ENCODE results near the gene NTSR1.

Gene NTSR1

GRCh38 chr20:62688083-62688482 lies 20.6 kb upstream of the NTSR1 start:
- peaks cover 7% of the 10 kb centered on the region for H3K4me1 ChIP-seq (ENCODE audit: insufficient read depth, low read length)
- H3K27ac ChIP-seq (ENCODE audit: low read depth, low read length): no peak overlapping the region
- H3K9ac ChIP-seq (ENCODE audit: low read length): no peak overlapping the region
- peaks cover 0 to 8% of the 10 kb centered on the region in 2 donors for H3K27me3 ChIP-seq (ENCODE audit: control insufficient read depth in 1 of 2, insufficient read depth in 2 of 2, low read length in 2 of 2)
- H3K36me3 ChIP-seq (ENCODE audit: insufficient read depth, low read length): no peaks in the 10 kb centered on the region
- H3K9me3 ChIP-seq (ENCODE audit: low read length): no peaks in the 10 kb centered on the region
- no peak overlapping the region for H3K4me3 ChIP-seq (ENCODE audit: low read depth in 1 of 2, low read length in 2 of 2)

- H3K9ac ChIP-seq (ENCODE audit: low read length): no peak overlapping the region
- H3K9me3 ChIP-seq (ENCODE audit: low read length): no peaks in the 10 kb centered on the region
- H3K4me1 ChIP-seq (ENCODE audit: insufficient read depth, low read length): peaks cover 7% of the 10 kb centered on the region
- no peaks in the 10 kb centered on the region for H3K36me3 ChIP-seq (ENCODE audit: insufficient read depth, low read length)
- peaks cover 0 to 8% of the 10 kb centered on the region in 2 donors for H3K27me3 ChIP-seq (ENCODE audit: control insufficient read depth in 1 of 2, insufficient read depth in 2 of 2, low read length in 2 of 2)
- H3K4me3 ChIP-seq (ENCODE audit: low read depth in 1 of 2, low read length in 2 of 2): no peak overlapping the region
- H3K27ac ChIP-seq (ENCODE audit: low read depth, low read length): no peak overlapping the region
Measured at GRCh38 chr20:62688855-62689460, 19.7 kb upstream of the NTSR1 start.

- Histone ChIP-seq H3K9ac (ENCODE audit: low read length) (no peak overlapping the region), H3K36me3 (ENCODE audit: insufficient read depth, low read length) (no peaks in the 10 kb centered on the region), H3K9me3 (ENCODE audit: low read length) (no peaks in the 10 kb centered on the region), H3K4me1 (ENCODE audit: insufficient read depth, low read length) (peaks cover 7% of the 10 kb centered on the region), H3K4me3 (ENCODE audit: low read depth in 1 of 2, low read length in 2 of 2) (no peak overlapping the region), H3K27ac (ENCODE audit: low read depth, low read length) (no peak overlapping the region), H3K27me3 (ENCODE audit: control insufficient read depth in 1 of 2, insufficient read depth in 2 of 2, low read length in 2 of 2) (peaks cover 0 to 4% of the 10 kb centered on the region in 2 donors)
Measured at GRCh38 chr20:62689861-62690260, 18.8 kb upstream of the NTSR1 start.

GRCh38 chr20:62690261-62690820 lies 18.3 kb upstream of the NTSR1 start:
- no peaks in the 10 kb centered on the region for H3K9me3 ChIP-seq (ENCODE audit: low read length)
- peaks cover 0 to 4% of the 10 kb centered on the region in 2 donors for H3K27me3 ChIP-seq (ENCODE audit: control insufficient read depth in 1 of 2, insufficient read depth in 2 of 2, low read length in 2 of 2)
- H3K27ac ChIP-seq (ENCODE audit: low read depth, low read length): no peak overlapping the region
- H3K4me3 ChIP-seq (ENCODE audit: low read depth in 1 of 2, low read length in 2 of 2): no peak overlapping the region
- H3K4me1 ChIP-seq (ENCODE audit: insufficient read depth, low read length): peaks cover 7% of the 10 kb centered on the region
- no peaks in the 10 kb centered on the region for H3K36me3 ChIP-seq (ENCODE audit: insufficient read depth, low read length)
- H3K9ac ChIP-seq (ENCODE audit: low read length): no peak overlapping the region

GRCh38 chr20:62691487-62691886 lies 17.1 kb upstream of the NTSR1 start:
- Histone ChIP-seq H3K4me1 (ENCODE audit: insufficient read depth, low read length) (peaks cover 7% of the 10 kb centered on the region), H3K27me3 (ENCODE audit: control insufficient read depth in 1 of 2, insufficient read depth in 2 of 2, low read length in 2 of 2) (no peaks in the 10 kb centered on the region), H3K9me3 (ENCODE audit: low read length) (no peaks in the 10 kb centered on the region), H3K27ac (ENCODE audit: low read depth, low read length) (no peak overlapping the region), H3K4me3 (ENCODE audit: low read depth in 1 of 2, low read length in 2 of 2) (no peak overlapping the region), H3K36me3 (ENCODE audit: insufficient read depth, low read length) (no peaks in the 10 kb centered on the region), H3K9ac (ENCODE audit: low read length) (no peak overlapping the region)

- no peak overlapping the region for H3K9ac ChIP-seq (ENCODE audit: low read length)
- no peaks in the 10 kb centered on the region for H3K36me3 ChIP-seq (ENCODE audit: insufficient read depth, low read length)
- peaks cover 7% of the 10 kb centered on the region for H3K4me1 ChIP-seq (ENCODE audit: insufficient read depth, low read length)
- no peak overlapping the region for H3K27ac ChIP-seq (ENCODE audit: low read depth, low read length)
- no peaks in the 10 kb centered on the region for H3K27me3 ChIP-seq (ENCODE audit: control insufficient read depth in 1 of 2, insufficient read depth in 2 of 2, low read length in 2 of 2)
- no peak overlapping the region for H3K4me3 ChIP-seq (ENCODE audit: low read depth in 1 of 2, low read length in 2 of 2)
- H3K9me3 ChIP-seq (ENCODE audit: low read length): no peaks in the 10 kb centered on the region
Measured at GRCh38 chr20:62692176-62692575, 16.5 kb upstream of the NTSR1 start.

- H3K27ac ChIP-seq (ENCODE audit: low read depth, low read length): no peak overlapping the region
Measured at GRCh38 chr20:62692801-62693523, 15.7 kb upstream of the NTSR1 start.

GRCh38 chr20:62693524-62693922 lies 15.1 kb upstream of the NTSR1 start:
- Histone ChIP-seq H3K4me3 (ENCODE audit: low read depth in 1 of 2, low read length in 2 of 2) (no peak overlapping the region), H3K27ac (ENCODE audit: low read depth, low read length) (no peak overlapping the region), H3K36me3 (ENCODE audit: insufficient read depth, low read length) (no peaks in the 10 kb centered on the region), H3K27me3 (ENCODE audit: control insufficient read depth in 1 of 2, insufficient read depth in 2 of 2, low read length in 2 of 2) (no peaks in the 10 kb centered on the region), H3K9ac (ENCODE audit: low read length) (no peak overlapping the region), H3K9me3 (ENCODE audit: low read length) (no peaks in the 10 kb centered on the region), H3K4me1 (ENCODE audit: insufficient read depth, low read length) (peaks cover 4% of the 10 kb centered on the region)

More at GRCh38 chr20:62692801-62693523, 15.7 kb upstream of the NTSR1 start:
- no peaks in the 10 kb centered on the region for H3K9me3 ChIP-seq (ENCODE audit: low read length)
- H3K4me3 ChIP-seq (ENCODE audit: low read depth in 1 of 2, low read length in 2 of 2): no peak overlapping the region
- no peaks in the 10 kb centered on the region for H3K27me3 ChIP-seq (ENCODE audit: control insufficient read depth in 1 of 2, insufficient read depth in 2 of 2, low read length in 2 of 2)
- H3K4me1 ChIP-seq (ENCODE audit: insufficient read depth, low read length): peaks cover 7% of the 10 kb centered on the region
- H3K36me3 ChIP-seq (ENCODE audit: insufficient read depth, low read length): no peaks in the 10 kb centered on the region
- no peak overlapping the region for H3K9ac ChIP-seq (ENCODE audit: low read length)

- Histone ChIP-seq H3K4me1 (ENCODE audit: insufficient read depth, low read length) (no peaks in the 10 kb centered on the region), H3K9ac (ENCODE audit: low read length) (no peak overlapping the region), H3K4me3 (ENCODE audit: low read depth in 1 of 2, low read length in 2 of 2) (no peak overlapping the region), H3K27ac (ENCODE audit: low read depth, low read length) (no peak overlapping the region), H3K36me3 (ENCODE audit: insufficient read depth, low read length) (no peaks in the 10 kb centered on the region), H3K27me3 (ENCODE audit: control insufficient read depth in 1 of 2, insufficient read depth in 2 of 2, low read length in 2 of 2) (no peaks in the 10 kb centered on the region), H3K9me3 (ENCODE audit: low read length) (no peaks in the 10 kb centered on the region)
Measured at GRCh38 chr20:62694106-62694505, 14.5 kb upstream of the NTSR1 start.

- no peaks in the 10 kb centered on the region for H3K36me3 ChIP-seq (ENCODE audit: insufficient read depth, low read length)
- H3K9ac ChIP-seq (ENCODE audit: low read length): no peak overlapping the region
- no peaks in the 10 kb centered on the region for H3K4me1 ChIP-seq (ENCODE audit: insufficient read depth, low read length)
- no peak overlapping the region for H3K27ac ChIP-seq (ENCODE audit: low read depth, low read length)
- no peaks in the 10 kb centered on the region for H3K27me3 ChIP-seq (ENCODE audit: control insufficient read depth in 1 of 2, insufficient read depth in 2 of 2, low read length in 2 of 2)
- H3K9me3 ChIP-seq (ENCODE audit: low read length): no peaks in the 10 kb centered on the region
- H3K4me3 ChIP-seq (ENCODE audit: low read depth in 1 of 2, low read length in 2 of 2): no peak overlapping the region
Measured at GRCh38 chr20:62694868-62695267, 13.8 kb upstream of the NTSR1 start.

- H3K4me1 ChIP-seq (ENCODE audit: insufficient read depth, low read length): no peaks in the 10 kb centered on the region
- no peak overlapping the region for H3K27ac ChIP-seq (ENCODE audit: low read depth, low read length)
- H3K9ac ChIP-seq (ENCODE audit: low read length): no peak overlapping the region
- no peaks in the 10 kb centered on the region for H3K36me3 ChIP-seq (ENCODE audit: insufficient read depth, low read length)
- no peaks in the 10 kb centered on the region for H3K27me3 ChIP-seq (ENCODE audit: control insufficient read depth in 1 of 2, insufficient read depth in 2 of 2, low read length in 2 of 2)
- H3K4me3 ChIP-seq (ENCODE audit: low read depth in 1 of 2, low read length in 2 of 2): no peak overlapping the region
- H3K9me3 ChIP-seq (ENCODE audit: low read length): no peaks in the 10 kb centered on the region
Measured at GRCh38 chr20:62695448-62696414, 12.9 kb upstream of the NTSR1 start.

All from muscle layer of colon (tissue), 2 donors.